Panc1 (cell line): ENCODE results near the gene PRDM2. TPM values are rescaled to one million over a fixed set of nuclear protein-coding genes. Genes with fewer than 3 reads are reported as not detected.

ENCODE experiments used
- ATAC-seq: fragments of 200-7000 bp; cut with Tn5 transposase; 2 replicates; pipeline ENCODE4 v1.9.1; 2020; ENCODE audit warnings: mild to moderate bottlenecking, moderate library complexity
- BruUV-seq: library from RNA; stranded (reverse); fragments of 400-500 nt; replicated peaks from 2 replicates; lab custom pipeline; 2021; lab: Mats Ljungman, UMichigan
- CTCF ChIA-PET: fragments of 300-600 bp; sonication (Branson Sonifier 250); formaldehyde crosslinking; loops from one replicate; lab custom pipeline; 2022; ENCODE audit warnings: antibody characterized with exemption; lab: Charles Lee
- POLR2A ChIA-PET: fragments of 300-600 bp; sonication (Branson Sonifier 250); formaldehyde crosslinking; loops from one replicate; lab custom pipeline; 2022; ENCODE audit warnings: antibody characterized with exemption; lab: Charles Lee
- DNase-seq: peaks from one replicate; pipeline ENCODE4 v3.0.0-alpha.2; 2010; ENCODE audit warnings: low read depth, low spot score
- H3K27ac ChIP-seq: 2 replicates; pipeline ENCODE4 v1.5.1; 2011; ENCODE audit warnings: mild to moderate bottlenecking, low read length, inconsistent platforms
- H3K27me3 ChIP-seq: fragments of 200-500 bp; sonication (Bioruptor generic); 2 replicates; pipeline ENCODE4 v1.6.0; 2014; ENCODE audit warnings: low read length, inconsistent platforms; ENCODE audit not compliant: control insufficient read depth, insufficient read depth
- H3K36me3 ChIP-seq: fragments of 200-500 bp; sonication (Bioruptor generic); 2 replicates; pipeline ENCODE4 v1.5.1; 2014; ENCODE audit warnings: inconsistent platforms, mild to moderate bottlenecking, low read length, moderate library complexity; ENCODE audit not compliant: control insufficient read depth, insufficient read depth
- H3K4me1 ChIP-seq: 2 replicates; pipeline ENCODE4 v1.5.1; 2011; ENCODE audit warnings: inconsistent platforms, mild to moderate bottlenecking, low read length, moderate library complexity; ENCODE audit not compliant: control insufficient read depth, insufficient read depth
- H3K4me3 ChIP-seq, 2 experiments: 2 replicates each; pipeline ENCODE4 v1.5.1; 2011 to 2012; ENCODE audit warnings: low read depth in 2 of 2, low read length in 2 of 2, mild to moderate bottlenecking in 2 of 2, inconsistent platforms in 1 of 2, moderate library complexity in 1 of 2
- H3K9me3 ChIP-seq: fragments of 200-500 bp; sonication (Bioruptor generic); 2 replicates; pipeline ENCODE4 v1.5.1; 2014; ENCODE audit warnings: low read depth, mild to moderate bottlenecking, inconsistent platforms, low read length, moderate library complexity; ENCODE audit not compliant: control insufficient read depth, insufficient read depth
- POLR2AphosphoS5 ChIP-seq: IDR thresholded peaks from 2 replicates; pipeline ENCODE4 v1.6.1; 2012; ENCODE audit warnings: mild to moderate bottlenecking, low read depth, low read length, moderate library complexity
- SIN3A ChIP-seq: IDR thresholded peaks from 2 replicates; pipeline ENCODE4 v1.6.1; 2012; ENCODE audit warnings: low read depth, mild to moderate bottlenecking, low read length, moderate library complexity, borderline replicate concordance; ENCODE audit not compliant: insufficient read depth
- TCF7L2 ChIP-seq: IDR thresholded peaks from 2 replicates; pipeline ENCODE4 v1.6.1; 2011; ENCODE audit warnings: mild to moderate bottlenecking, low read depth, low read length, inconsistent platforms
- in situ Hi-C: cut with HindIII; loops from 2 replicates; pipeline ENCODE4 v1.10.0; 2016; ENCODE audit warnings: low sequenced_read_pairs, low pct_unique_long_range_greater_than_20kb
- intact Hi-C: fragments of 100-400 bp; cut with micrococcal nuclease; formaldehyde crosslinking; loops from one replicate; pipeline ENCODE4 v1.10.0; 2022; ENCODE audit not compliant: unreplicated experiment
- total RNA-seq: library from RNA; stranded (reverse); gene quantifications from one replicate; pipeline ENCODE4 v1.2.1, GENCODE V29; 2021; ENCODE audit not compliant: unreplicated experiment
- TF ChIP-seq, protein P1 (sequence below), 2 experiments: IDR thresholded peaks; 2 replicates each; pipeline ENCODE4 v1.6.1; 2011 to 2012; ENCODE audit warnings: low read depth in 2 of 2, control low read depth in 1 of 2, low read length in 1 of 2, mild to moderate bottlenecking in 1 of 2, moderate library complexity in 1 of 2; ENCODE audit not compliant: insufficient read depth in 1 of 2
- TF ChIP-seq, protein P2 (sequence below): fragments of 450-650 bp; IDR thresholded peaks from 2 replicates; pipeline ENCODE4 v1.5.1; 2017; ENCODE audit warnings: mild to moderate bottlenecking

Gene PRDM2
- total RNA-seq, 1 experiment from 2014 or later = 40.3 TPM

DNA sequence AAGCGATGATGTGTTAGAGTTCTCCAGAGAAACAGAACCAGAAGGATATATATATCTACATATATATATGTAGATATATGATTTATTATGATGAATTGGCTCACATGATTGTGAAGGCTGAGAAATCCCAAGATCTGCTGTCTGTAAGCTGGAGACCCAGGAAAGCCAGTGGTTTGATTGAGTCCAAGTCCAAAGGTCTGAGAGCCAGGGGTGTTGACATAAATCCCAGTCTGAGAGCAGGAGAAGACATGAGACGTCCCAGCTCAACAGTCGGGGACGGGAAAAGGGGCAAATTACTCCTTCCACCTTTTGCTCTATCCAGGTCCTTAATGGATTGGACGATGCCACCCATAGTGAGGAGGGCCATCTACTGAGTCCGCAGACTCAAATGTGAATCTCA is 126.6 kb downstream of the PRDM2 start:
- ChIA-PET POLR2A (no interaction called here), CTCF (interaction anchor here (0.5 kb wide), 1 partner anchor 300 kb away, joined by 3 read pairs; no protein-coding TSS in a partner anchor)
- TF ChIP-seq, protein P1, sequence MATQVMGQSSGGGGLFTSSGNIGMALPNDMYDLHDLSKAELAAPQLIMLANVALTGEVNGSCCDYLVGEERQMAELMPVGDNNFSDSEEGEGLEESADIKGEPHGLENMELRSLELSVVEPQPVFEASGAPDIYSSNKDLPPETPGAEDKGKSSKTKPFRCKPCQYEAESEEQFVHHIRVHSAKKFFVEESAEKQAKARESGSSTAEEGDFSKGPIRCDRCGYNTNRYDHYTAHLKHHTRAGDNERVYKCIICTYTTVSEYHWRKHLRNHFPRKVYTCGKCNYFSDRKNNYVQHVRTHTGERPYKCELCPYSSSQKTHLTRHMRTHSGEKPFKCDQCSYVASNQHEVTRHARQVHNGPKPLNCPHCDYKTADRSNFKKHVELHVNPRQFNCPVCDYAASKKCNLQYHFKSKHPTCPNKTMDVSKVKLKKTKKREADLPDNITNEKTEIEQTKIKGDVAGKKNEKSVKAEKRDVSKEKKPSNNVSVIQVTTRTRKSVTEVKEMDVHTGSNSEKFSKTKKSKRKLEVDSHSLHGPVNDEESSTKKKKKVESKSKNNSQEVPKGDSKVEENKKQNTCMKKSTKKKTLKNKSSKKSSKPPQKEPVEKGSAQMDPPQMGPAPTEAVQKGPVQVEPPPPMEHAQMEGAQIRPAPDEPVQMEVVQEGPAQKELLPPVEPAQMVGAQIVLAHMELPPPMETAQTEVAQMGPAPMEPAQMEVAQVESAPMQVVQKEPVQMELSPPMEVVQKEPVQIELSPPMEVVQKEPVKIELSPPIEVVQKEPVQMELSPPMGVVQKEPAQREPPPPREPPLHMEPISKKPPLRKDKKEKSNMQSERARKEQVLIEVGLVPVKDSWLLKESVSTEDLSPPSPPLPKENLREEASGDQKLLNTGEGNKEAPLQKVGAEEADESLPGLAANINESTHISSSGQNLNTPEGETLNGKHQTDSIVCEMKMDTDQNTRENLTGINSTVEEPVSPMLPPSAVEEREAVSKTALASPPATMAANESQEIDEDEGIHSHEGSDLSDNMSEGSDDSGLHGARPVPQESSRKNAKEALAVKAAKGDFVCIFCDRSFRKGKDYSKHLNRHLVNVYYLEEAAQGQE (IDR thresholded peaks at IDR 0.05; ENCODE audit: insufficient read depth in 1 of 2, low read depth in 2 of 2, low read length in 1 of 2) = no peak
- TF ChIP-seq SIN3A = no peak
- TF ChIP-seq POLR2AphosphoS5 = no peak
- TF ChIP-seq, protein P2, sequence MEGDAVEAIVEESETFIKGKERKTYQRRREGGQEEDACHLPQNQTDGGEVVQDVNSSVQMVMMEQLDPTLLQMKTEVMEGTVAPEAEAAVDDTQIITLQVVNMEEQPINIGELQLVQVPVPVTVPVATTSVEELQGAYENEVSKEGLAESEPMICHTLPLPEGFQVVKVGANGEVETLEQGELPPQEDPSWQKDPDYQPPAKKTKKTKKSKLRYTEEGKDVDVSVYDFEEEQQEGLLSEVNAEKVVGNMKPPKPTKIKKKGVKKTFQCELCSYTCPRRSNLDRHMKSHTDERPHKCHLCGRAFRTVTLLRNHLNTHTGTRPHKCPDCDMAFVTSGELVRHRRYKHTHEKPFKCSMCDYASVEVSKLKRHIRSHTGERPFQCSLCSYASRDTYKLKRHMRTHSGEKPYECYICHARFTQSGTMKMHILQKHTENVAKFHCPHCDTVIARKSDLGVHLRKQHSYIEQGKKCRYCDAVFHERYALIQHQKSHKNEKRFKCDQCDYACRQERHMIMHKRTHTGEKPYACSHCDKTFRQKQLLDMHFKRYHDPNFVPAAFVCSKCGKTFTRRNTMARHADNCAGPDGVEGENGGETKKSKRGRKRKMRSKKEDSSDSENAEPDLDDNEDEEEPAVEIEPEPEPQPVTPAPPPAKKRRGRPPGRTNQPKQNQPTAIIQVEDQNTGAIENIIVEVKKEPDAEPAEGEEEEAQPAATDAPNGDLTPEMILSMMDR = no peak
- no peak for TF ChIP-seq TCF7L2
- intact Hi-C loops (no loop called here), in situ Hi-C loops (no loop called here)
- no peaks in the 10 kb centered on the region for H3K9me3 ChIP-seq
- no peaks in the 10 kb centered on the region for H3K27me3 ChIP-seq
- H3K36me3 ChIP-seq = no peaks in the 10 kb centered on the region; the same call in 1 of the 2 replicates
- BruUV-seq = no TSS peak
- H3K27ac ChIP-seq = no peak overlapping the region
- H3K4me1 ChIP-seq = peaks cover 3% of the 10 kb centered on the region; the same call in 1 of the 2 replicates
- no peak for DNase-seq
- H3K4me3 ChIP-seq = no peak overlapping the region
- no peak for ATAC-seq

DNA sequence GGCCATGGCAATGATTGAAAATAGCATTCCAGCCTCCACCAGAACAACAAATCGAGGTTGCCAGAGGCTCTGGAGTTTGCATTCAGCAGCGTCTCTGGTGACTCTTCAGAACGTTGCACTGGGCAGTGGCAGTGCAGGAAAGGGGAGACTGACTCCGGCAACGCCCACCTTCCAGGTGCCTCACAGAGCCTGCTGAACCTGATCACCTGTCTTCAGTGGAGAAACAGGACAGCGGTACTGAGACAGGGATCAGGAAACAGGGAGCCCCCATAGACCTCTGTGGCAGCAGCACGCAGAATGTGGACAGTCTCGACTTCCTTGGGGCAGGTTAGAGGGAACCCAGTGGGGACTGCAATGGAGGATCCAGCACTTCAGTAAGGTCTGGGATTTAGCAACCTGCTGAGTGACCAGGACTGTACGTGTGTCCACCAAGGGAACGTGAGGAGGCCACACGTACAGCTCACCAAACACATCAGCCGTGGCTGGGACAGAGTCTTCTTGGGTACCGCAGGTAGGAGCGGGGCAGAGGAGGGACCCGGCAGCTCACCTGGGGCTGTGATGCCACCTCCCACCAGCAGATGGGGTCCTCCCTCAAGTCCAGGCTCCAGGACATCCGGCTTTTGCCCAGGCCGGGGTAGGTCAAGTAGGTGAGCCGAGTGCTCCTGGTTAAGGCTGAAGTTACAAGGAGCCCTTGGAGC is 128.6 kb downstream of the PRDM2 start:
- no TSS peak for BruUV-seq
- intact Hi-C loops = loop anchor here (2.0 kb wide), 1 partner anchor 132 kb away; no protein-coding TSS in a partner anchor
- peaks cover 3% of the 10 kb centered on the region; the same call in 1 of the 2 replicates for H3K4me1 ChIP-seq
- in situ Hi-C loops = no loop called here
- H3K27me3 ChIP-seq = no peaks in the 10 kb centered on the region
- TF ChIP-seq POLR2AphosphoS5 (no peak), SIN3A (no peak), TCF7L2 (no peak)
- TF ChIP-seq, protein P1 (IDR thresholded peaks at IDR 0.05; ENCODE audit: insufficient read depth in 1 of 2, low read depth in 2 of 2, low read length in 1 of 2) = no peak
- TF ChIP-seq, protein P2 = peak; percentile 78
- H3K36me3 ChIP-seq = no peaks in the 10 kb centered on the region
- DNase-seq (no peak), ATAC-seq (peak; percentile 82)
- H3K9me3 ChIP-seq = no peaks in the 10 kb centered on the region
- ChIA-PET POLR2A (no interaction called here), CTCF (interaction anchor here (1.0 kb wide), 1 partner anchor 135 kb away, joined by 4 read pairs; no protein-coding TSS in a partner anchor)
- H3K27ac ChIP-seq = no peak overlapping the region
- no peak overlapping the region for H3K4me3 ChIP-seq
